IMR-90 (cell line): Measurements from ENCODE around the gene CLPTM1L. TPM values are rescaled to one million over a fixed set of nuclear protein-coding genes. Genes with fewer than 3 reads are reported as not detected.

Experiments
- ATAC-seq: fragments of 200-7000 bp; cut with Tn5 transposase; 2 replicates; pipeline ENCODE4 v1.9.1; 2020; ENCODE audit warnings: low read depth, mild to moderate bottlenecking, moderate library complexity
- BruUV-seq: library from RNA; stranded (reverse); fragments of 400-500 nt; replicated peaks from 2 replicates; lab custom pipeline; 2021; lab: Mats Ljungman, UMichigan
- CTCF ChIA-PET: fragments of 300-600 bp; formaldehyde crosslinking; extraction: SDS; loops from one replicate; lab custom pipeline; 2021; ENCODE audit warnings: antibody characterized with exemption; lab: Yijun Ruan, JAX
- POLR2A ChIA-PET: fragments of 300-600 bp; sonication (Branson Sonifier 250); formaldehyde crosslinking; loops from one replicate; lab custom pipeline; 2022; ENCODE audit warnings: antibody characterized with exemption; ENCODE audit not compliant: unreplicated experiment; lab: Charles Lee
- DNase-seq: peaks from one replicate; pipeline ENCODE4 v3.0.0; 2013
- H2AFZ ChIP-seq: replicated peaks from 2 replicates; pipeline ENCODE3; 2013; ENCODE audit warnings: low read length, mild to moderate bottlenecking; ENCODE audit not compliant: poor library complexity
- H2AK5ac ChIP-seq: 2 replicates; pipeline ENCODE4 v1.6.1; 2013; ENCODE audit warnings: low read depth, low read length, inconsistent platforms
- H2AK9ac ChIP-seq: replicated peaks from 2 replicates; pipeline ENCODE3; 2013; ENCODE audit warnings: mild to moderate bottlenecking, low read depth, low read length, moderate library complexity; ENCODE audit not compliant: poor library complexity
- H2BK120ac ChIP-seq: 2 replicates; pipeline ENCODE4 v1.6.1; 2013; ENCODE audit warnings: low read depth, low read length, inconsistent platforms
- H2BK15ac ChIP-seq: 3 replicates; pipeline ENCODE4 v1.6.1; 2013; ENCODE audit warnings: low read depth, low read length, inconsistent platforms
- H2BK20ac ChIP-seq: 2 replicates; pipeline ENCODE4 v1.6.1; 2013; ENCODE audit warnings: low read depth, mild to moderate bottlenecking, inconsistent platforms, low read length, moderate library complexity
- H2BK5ac ChIP-seq: 2 replicates; pipeline ENCODE4 v1.6.1; 2013; ENCODE audit warnings: mild to moderate bottlenecking, low read depth, low read length, inconsistent platforms; ENCODE audit not compliant: poor library complexity, severe bottlenecking
- H3K14ac ChIP-seq: replicated peaks from 2 replicates; pipeline ENCODE4 v1.6.1; 2013; ENCODE audit warnings: low read depth, low read length, inconsistent platforms
- H3K18ac ChIP-seq: 2 replicates; pipeline ENCODE4 v1.6.1; 2013; ENCODE audit warnings: low read depth, low read length, control low read depth
- H3K23ac ChIP-seq: 2 replicates; pipeline ENCODE4 v1.6.1; 2013; ENCODE audit warnings: low read depth, low read length, inconsistent platforms
- H3K27ac ChIP-seq: 2 replicates; pipeline ENCODE4 v1.5.1; 2013; ENCODE audit warnings: mild to moderate bottlenecking, control low read depth, low read length; ENCODE audit not compliant: insufficient read depth
- H3K27me3 ChIP-seq: 2 replicates; pipeline ENCODE4 v1.6.1; 2013; ENCODE audit warnings: low read length; ENCODE audit not compliant: control insufficient read depth, insufficient read depth
- H3K36me3 ChIP-seq: 2 replicates; pipeline ENCODE4 v1.6.1; 2013; ENCODE audit warnings: low read length, mixed read lengths; ENCODE audit not compliant: control insufficient read depth, insufficient read depth
- H3K4ac ChIP-seq: 2 replicates; pipeline ENCODE4 v1.6.1; 2013; ENCODE audit warnings: low read depth, low read length, inconsistent platforms
- H3K4me1 ChIP-seq: 2 replicates; pipeline ENCODE4 v1.6.1; 2013; ENCODE audit warnings: low read length, mixed read lengths; ENCODE audit not compliant: control insufficient read depth, insufficient read depth
- H3K4me2 ChIP-seq: 2 replicates; pipeline ENCODE4 v1.6.1; 2013; ENCODE audit warnings: low read depth, mild to moderate bottlenecking, control low read depth, low read length, moderate library complexity
- H3K4me3 ChIP-seq: 2 replicates; pipeline ENCODE4 v1.5.1; 2013; ENCODE audit warnings: low read depth, mild to moderate bottlenecking, control low read depth, low read length, moderate library complexity; ENCODE audit not compliant: insufficient read depth
- H3K56ac ChIP-seq: 2 replicates; pipeline ENCODE4 v1.6.1; 2013; ENCODE audit warnings: low read length, inconsistent platforms; ENCODE audit not compliant: insufficient read depth; ENCODE audit errors: extremely low read depth
- H3K79me1 ChIP-seq, 2 experiments: 2 replicates each; pipeline ENCODE4 v1.6.1; 2013; ENCODE audit warnings: low read length in 2 of 2, inconsistent platforms in 1 of 2, low read depth in 1 of 2
- H3K9ac ChIP-seq: 2 replicates; pipeline ENCODE4 v1.6.1; 2013; ENCODE audit warnings: low read depth, low read length, control low read depth
- H3K9me1 ChIP-seq: 2 replicates; pipeline ENCODE4 v1.6.1; 2013; ENCODE audit warnings: low read length, inconsistent platforms; ENCODE audit not compliant: insufficient read depth
- H3K9me3 ChIP-seq: 2 replicates; pipeline ENCODE4 v1.6.1; 2013; ENCODE audit warnings: low read length; ENCODE audit not compliant: control insufficient read depth, insufficient read depth
- H4K20me1 ChIP-seq: 2 replicates; pipeline ENCODE4 v1.6.1; 2013; ENCODE audit warnings: low read length, inconsistent platforms; ENCODE audit not compliant: insufficient read depth
- H4K5ac ChIP-seq: 2 replicates; pipeline ENCODE4 v1.6.1; 2013; ENCODE audit warnings: mild to moderate bottlenecking, low read depth, low read length, control low read depth
- H4K8ac ChIP-seq, 2 experiments: 2 replicates each; pipeline ENCODE4 v1.6.1; 2013; ENCODE audit warnings: low read depth in 2 of 2, low read length in 2 of 2, control low read depth in 1 of 2, inconsistent platforms in 1 of 2
- H4K91ac ChIP-seq: 2 replicates; pipeline ENCODE4 v1.6.1; 2013; ENCODE audit warnings: low read depth, low read length, inconsistent platforms; ENCODE audit not compliant: insufficient read depth
- CHD1 ChIP-seq: IDR thresholded peaks from 2 replicates; pipeline ENCODE4 v1.6.1; 2012; ENCODE audit warnings: low read depth, low read length, improper control_type of control experiment
- FOS ChIP-seq: fragments of 150-350 bp; IDR thresholded peaks from 2 replicates; pipeline ENCODE4 v1.6.1; 2016; ENCODE audit warnings: low read depth, low read length
- MAZ ChIP-seq: IDR thresholded peaks from 2 replicates; pipeline ENCODE4 v1.6.1; 2012; ENCODE audit warnings: low read depth, mild to moderate bottlenecking, low read length, improper control_type of control experiment, moderate library complexity, borderline replicate concordance
- RCOR1 ChIP-seq: IDR thresholded peaks from 2 replicates; pipeline ENCODE4 v1.6.1; 2012; ENCODE audit warnings: mild to moderate bottlenecking, low read length, improper control_type of control experiment; ENCODE audit not compliant: insufficient replicate concordance
- WGBS, 2 experiments: methylation state at CpG; one replicate each; pipeline versions ENCODE4 v1.1.5 to v1.1.7; 2013; ENCODE audit warnings: missing lambda C conversion rate in 2 of 2; ENCODE audit not compliant: insufficient read length in 1 of 2; ENCODE audit errors: extremely low coverage in 2 of 2; 5-methylcytosine and 5-hydroxymethylcytosine counted together
- dilution Hi-C: fragments of 300-500 bp; cut with HindIII; formaldehyde crosslinking; loops from one replicate; pipeline ENCODE4 v1.14.3; 2018; ENCODE audit warnings: low sequenced_read_pairs; ENCODE audit not compliant: unreplicated experiment
- in situ Hi-C: fragments of 300-500 bp; cut with MboI; formaldehyde crosslinking; loops from 3 replicates; pipeline ENCODE4 v1.14.3; 2019; ENCODE audit warnings: low sequenced_read_pairs, inconsistent platforms, mixed read lengths
- intact Hi-C: fragments of 100-400 bp; cut with micrococcal nuclease; formaldehyde crosslinking; loops from 2 replicates; pipeline ENCODE4 v1.10.0; 2022
- polyA plus RNA-seq, 3 experiments: library from polyadenylated mRNA; depleted of rRNA; stranded (reverse); fragments of >200 nt; gene quantifications; 2 replicates each; pipeline ENCODE4 v1.2.3, GENCODE V29; 2012; ENCODE audit warnings: low replicate concordance in 1 of 3
- total RNA-seq: library from RNA; depleted of rRNA; stranded (reverse); fragments of >200 nt; gene quantifications from 2 replicates; pipeline ENCODE4 v1.2.3, GENCODE V29; 2012

Gene CLPTM1L
- total and polyA plus RNA-seq, 2 of the 4 experiments (the other 2 are of a cell fraction): 114 to 137 TPM

DNA sequence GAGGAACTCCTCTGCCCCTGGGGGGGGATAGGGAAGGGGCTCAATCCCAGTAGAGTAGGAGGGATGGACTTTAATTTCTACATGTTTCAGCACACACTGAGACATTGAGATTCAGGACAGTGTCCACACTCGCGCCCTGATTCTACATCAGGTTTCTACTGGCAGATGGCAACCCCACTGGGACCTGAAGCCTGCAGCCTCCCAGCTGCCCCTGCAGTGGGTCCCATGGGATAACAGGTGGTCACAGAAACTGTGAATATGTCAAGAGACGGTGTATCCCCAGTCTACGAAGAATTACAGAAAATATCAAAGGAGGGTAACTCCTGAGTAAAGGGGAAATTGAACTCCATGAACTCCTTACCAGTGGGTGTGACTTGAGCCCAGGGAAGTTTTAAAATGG, 47.7 kb downstream of the CLPTM1L start:
- H3K36me3 ChIP-seq: no peaks in the 10 kb centered on the region
- in situ Hi-C loops: no loop called here
- CTCF ChIA-PET: no interaction called here
- H3K27ac ChIP-seq: no peak overlapping the region
- H2BK15ac ChIP-seq: no peak overlapping the region
- no peaks in the 10 kb centered on the region for H3K79me1 ChIP-seq
- TF ChIP-seq MAZ (no peak), FOS (no peak), RCOR1 (no peak), CHD1 (no peak)
- intact Hi-C loops: no loop called here
- no peak overlapping the region for H2BK5ac ChIP-seq
- no peak overlapping the region for H2AK5ac ChIP-seq
- BruUV-seq: no TSS peak
- no peak overlapping the region for H2BK20ac ChIP-seq
- no peak overlapping the region for H3K4me2 ChIP-seq
- H3K18ac ChIP-seq: no peak overlapping the region
- no peak overlapping the region for H2AK9ac ChIP-seq
- H3K4ac ChIP-seq: no peak overlapping the region
- ATAC-seq (no peak), DNase-seq (no peak)
- H2BK120ac ChIP-seq: no peak overlapping the region
- WGBS, 2 experiments: no CpG with 5 or more reads among the region's 4 CpGs
- H3K9me3 ChIP-seq: no peaks in the 10 kb centered on the region
- H3K9me1 ChIP-seq: no peaks in the 10 kb centered on the region
- no peak overlapping the region for H4K8ac ChIP-seq
- no peak overlapping the region for H3K4me3 ChIP-seq
- dilution Hi-C loops: no loop called here
- H3K14ac ChIP-seq: no peak overlapping the region
- no peak overlapping the region for H3K56ac ChIP-seq
- POLR2A ChIA-PET: no interaction called here
- no peak overlapping the region for H4K5ac ChIP-seq
- H3K4me1 ChIP-seq: no peaks in the 10 kb centered on the region
- no peak overlapping the region for H3K9ac ChIP-seq
- no peak overlapping the region for H3K23ac ChIP-seq
- H3K27me3 ChIP-seq: peaks cover 28% of the 10 kb centered on the region
- no peaks in the 10 kb centered on the region for H4K20me1 ChIP-seq
- H2AFZ ChIP-seq: no peak overlapping the region
- H4K91ac ChIP-seq: no peak overlapping the region
